GM12873 (cell line): ENCODE data around the gene TMEM144.

ENCODE experiments used
- CTCF ChIP-seq: IDR thresholded peaks from 2 replicates; pipeline ENCODE4 v1.5.1; 2012; ENCODE audit warnings: low read depth, mild to moderate bottlenecking, moderate library complexity, low read length, control low read depth; ENCODE audit not compliant: insufficient read depth; ENCODE audit errors: missing control alignments

TMEM144 gene

DNA sequence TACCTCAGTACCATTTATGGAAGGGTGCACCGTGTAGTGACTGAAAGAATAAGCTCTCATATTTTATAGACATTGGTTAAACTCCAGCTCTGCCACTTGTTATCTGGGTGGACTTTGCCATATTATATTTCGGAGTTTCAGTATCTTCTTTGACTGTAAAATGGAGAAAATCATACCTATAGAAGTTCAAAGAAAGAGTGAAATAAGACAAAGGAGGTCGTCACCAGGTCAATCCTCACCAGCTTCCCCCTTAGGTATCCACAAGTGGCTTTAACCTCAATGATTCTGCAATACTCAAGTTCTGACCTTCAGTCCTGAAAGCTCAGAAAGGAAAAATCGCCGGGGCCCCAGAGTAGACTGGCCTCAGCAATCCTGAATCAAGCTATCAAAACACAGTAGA, 64.3 kb downstream of the TMEM144 start:
- no peak for TF ChIP-seq CTCF

- TF ChIP-seq CTCF, result no peak
Observed at GRCh38 chr4:158277558-158277957, 67.3 kb downstream of the TMEM144 start.

GRCh38 chr4:158280856-158281255, 70.6 kb downstream of the TMEM144 start:
- TF ChIP-seq CTCF, result no peak

DNA sequence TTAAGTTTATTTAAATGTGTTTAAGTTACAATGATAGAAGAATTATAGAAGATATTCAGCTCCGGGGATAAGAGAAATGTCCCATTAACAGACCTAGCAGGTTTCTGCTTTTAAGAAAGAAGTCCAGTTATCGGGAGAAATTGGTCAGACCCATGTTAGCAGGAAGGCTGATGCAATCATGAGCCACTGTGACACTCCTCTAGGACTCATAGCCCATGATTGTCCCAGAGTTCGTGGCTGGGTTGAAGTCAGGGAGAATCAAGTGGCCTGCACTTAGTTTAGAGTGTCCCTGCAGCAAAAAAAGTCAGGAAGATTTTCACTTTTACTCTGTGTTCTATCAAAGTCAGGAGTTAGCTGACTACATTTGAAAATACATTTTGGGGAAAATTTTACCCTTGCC, 72.0 kb downstream of the TMEM144 start:
- TF ChIP-seq CTCF, result no peak

DNA sequence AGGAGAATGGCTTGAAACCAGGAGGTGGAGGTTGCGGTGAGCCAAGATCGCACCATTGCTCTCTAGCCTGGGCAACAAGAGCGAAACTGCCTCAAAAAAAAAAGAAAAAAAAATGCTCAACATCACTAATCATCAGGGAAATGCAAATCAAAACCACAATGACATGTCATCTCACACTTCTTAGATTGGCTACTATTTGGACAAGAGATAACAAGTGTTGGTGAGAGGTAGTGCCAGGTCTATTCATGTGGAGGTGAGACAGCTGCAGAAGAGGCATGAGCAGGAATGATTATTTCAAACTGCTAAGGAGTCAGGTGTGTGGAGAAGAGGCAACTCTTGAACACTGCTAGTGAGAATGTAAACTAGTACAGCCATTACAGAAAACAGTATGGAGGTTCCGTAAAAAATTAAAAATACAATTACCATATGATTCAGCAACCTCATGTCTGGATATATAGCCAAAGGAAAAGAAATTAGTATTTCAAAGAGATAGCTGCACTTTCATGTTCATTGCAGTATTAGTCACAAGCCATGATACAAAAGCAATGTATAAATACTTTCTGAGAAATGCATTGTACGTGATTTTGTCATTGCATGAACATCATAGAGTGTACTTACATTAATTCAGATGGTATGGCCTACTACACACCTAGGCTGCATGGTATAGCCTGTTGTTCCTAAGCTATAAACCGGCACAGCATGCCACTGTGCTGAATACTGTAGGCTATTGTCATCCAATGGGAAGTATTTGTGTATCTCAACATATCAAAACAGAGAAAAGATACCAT, 75.3 kb downstream of the TMEM144 start:
- no peak for TF ChIP-seq CTCF

GRCh38 chr4:158290912-158291311, 80.6 kb downstream of the TMEM144 start:
- no peak for TF ChIP-seq CTCF

GRCh38 chr4:158291334-158292055, 81.2 kb downstream of the TMEM144 start:
- TF ChIP-seq CTCF, result no peak
